Mesenchymal stem cell (in vitro differentiated cells and primary cell): Measurements from ENCODE around the gene CT47B1.
"Not testable (repeated sequence)": the region's sequence is repeated elsewhere in the genome, so short reads cannot be mapped to it uniquely, and the experiment has no call there.

Source experiments
- DNase-seq: peaks from one replicate; pipeline ENCODE4 v3.0.0-alpha.2; 2013
- H2AFZ ChIP-seq: one replicate; pipeline ENCODE4 v1.6.1; 2013; ENCODE audit warnings: low read depth, mild to moderate bottlenecking, control low read depth, inconsistent platforms, low read length, moderate library complexity
- H2AK5ac ChIP-seq: 2 replicates; pipeline ENCODE4 v1.6.1; 2013; ENCODE audit warnings: low read length, moderate library complexity, mild to moderate bottlenecking, inconsistent platforms; ENCODE audit not compliant: severe bottlenecking
- H2BK120ac ChIP-seq: one replicate; pipeline ENCODE4 v1.6.1; 2013; ENCODE audit warnings: low read depth, mild to moderate bottlenecking, inconsistent platforms, low read length, moderate library complexity
- H2BK12ac ChIP-seq, 2 experiments: one replicate each; pipeline ENCODE4 v1.6.1; 2013; ENCODE audit warnings: inconsistent platforms in 2 of 2, low read length in 2 of 2, mild to moderate bottlenecking in 2 of 2, moderate library complexity in 2 of 2, control low read depth in 1 of 2
- H2BK15ac ChIP-seq: one replicate; pipeline ENCODE4 v1.6.1; 2013; ENCODE audit warnings: mild to moderate bottlenecking, low read depth, inconsistent platforms; ENCODE audit not compliant: poor library complexity, severe bottlenecking
- H2BK5ac ChIP-seq: 2 replicates; pipeline ENCODE4 v1.6.1; 2013; ENCODE audit warnings: low read depth, mild to moderate bottlenecking, low read length, control low read depth, inconsistent platforms; ENCODE audit not compliant: poor library complexity, severe bottlenecking
- H3K14ac ChIP-seq, 2 experiments: one replicate each; pipeline ENCODE4 v1.6.1; 2013; ENCODE audit warnings: inconsistent platforms in 2 of 2, low read length in 2 of 2, control low read depth in 1 of 2, mild to moderate bottlenecking in 1 of 2, moderate library complexity in 1 of 2
- H3K18ac ChIP-seq, 2 experiments: one replicate each; pipeline ENCODE4 v1.6.1; 2013; ENCODE audit warnings: inconsistent platforms in 2 of 2, low read length in 2 of 2, control low read depth in 1 of 2, low read depth in 1 of 2, mild to moderate bottlenecking in 1 of 2
- H3K23ac ChIP-seq, 2 experiments: one replicate each; pipeline ENCODE4 v1.6.1; 2013; ENCODE audit warnings: inconsistent platforms in 2 of 2, low read length in 2 of 2, mild to moderate bottlenecking in 2 of 2, moderate library complexity in 2 of 2, control low read depth in 1 of 2
- H3K27ac ChIP-seq: 2 replicates; pipeline ENCODE4 v1.5.1; 2013; ENCODE audit warnings: mild to moderate bottlenecking, moderate library complexity, low read length, control low read depth, inconsistent platforms; ENCODE audit not compliant: poor library complexity, severe bottlenecking
- H3K27me3 ChIP-seq, 2 experiments: 2 replicates each; pipeline versions ENCODE4 v1.6.1 to v1.7.0; 2013; ENCODE audit warnings: low read length in 2 of 2, mild to moderate bottlenecking in 2 of 2, moderate library complexity in 2 of 2, control low read depth in 1 of 2, inconsistent platforms in 1 of 2; ENCODE audit not compliant: control insufficient read depth in 1 of 2, insufficient read depth in 1 of 2
- H3K36me3 ChIP-seq, 2 experiments: 2 replicates each; pipeline versions ENCODE4 v1.6.1 to v1.7.0; 2013; ENCODE audit warnings: low read length in 2 of 2, control low read depth in 1 of 2, inconsistent platforms in 1 of 2, low read depth in 1 of 2, mild to moderate bottlenecking in 1 of 2; ENCODE audit not compliant: insufficient read depth in 2 of 2, control insufficient read depth in 1 of 2
- H3K4ac ChIP-seq, 2 experiments: one replicate each; pipeline ENCODE4 v1.6.1; 2013; ENCODE audit warnings: inconsistent platforms in 2 of 2, low read length in 2 of 2, mild to moderate bottlenecking in 2 of 2, moderate library complexity in 2 of 2, control low read depth in 1 of 2, low read depth in 1 of 2
- H3K4me1 ChIP-seq: 2 replicates; pipeline ENCODE4 v1.6.1; 2013; ENCODE audit warnings: low read depth, low read length, control low read depth; ENCODE audit not compliant: control insufficient read depth, insufficient read depth
- H3K4me2 ChIP-seq: 2 replicates; pipeline ENCODE4 v1.6.1; 2013; ENCODE audit warnings: low read length, mild to moderate bottlenecking, inconsistent platforms; ENCODE audit not compliant: poor library complexity, severe bottlenecking
- H3K4me3 ChIP-seq, 2 experiments: 2 replicates each; pipeline versions ENCODE4 v1.5.1 to v1.7.0; 2013; ENCODE audit warnings: low read length in 2 of 2, mild to moderate bottlenecking in 2 of 2, control low read depth in 1 of 2, low read depth in 1 of 2; ENCODE audit not compliant: insufficient read depth in 1 of 2
- H3K79me1 ChIP-seq: replicated peaks from 2 replicates; pipeline ENCODE4 v1.6.1; 2013; ENCODE audit warnings: mild to moderate bottlenecking, control low read depth, low read length, inconsistent platforms; ENCODE audit not compliant: poor library complexity, severe bottlenecking
- H3K9ac ChIP-seq: 2 replicates; pipeline ENCODE4 v1.7.0; 2013; ENCODE audit warnings: mild to moderate bottlenecking, low read length, moderate library complexity
- H3K9me3 ChIP-seq: 2 replicates; pipeline ENCODE4 v1.7.0; 2013; ENCODE audit warnings: mild to moderate bottlenecking, low read length; ENCODE audit not compliant: control insufficient read depth
- H4K8ac ChIP-seq: one replicate; pipeline ENCODE4 v1.6.1; 2013; ENCODE audit warnings: inconsistent platforms, mild to moderate bottlenecking, low read length, moderate library complexity
- H4K91ac ChIP-seq: one replicate; pipeline ENCODE4 v1.6.1; 2013; ENCODE audit warnings: mild to moderate bottlenecking, low read length, inconsistent platforms
- WGBS: methylation state at CpG from one replicate; pipeline ENCODE4 v1.1.7; 2013; ENCODE audit warnings: mixed read lengths; 5-methylcytosine and 5-hydroxymethylcytosine counted together

Gene CT47B1

GRCh38 chrX:120839491-120839890, 36.2 kb downstream of the CT47B1 start:
- Histone ChIP-seq H3K23ac (no peak overlapping the region), H3K9ac (no peak overlapping the region), H2BK15ac (no peak overlapping the region), H2BK12ac (no peak overlapping the region), H4K91ac (no peak overlapping the region), H2BK5ac (no peak overlapping the region), H3K27ac (no peak overlapping the region), H3K4me1 (no peaks in the 10 kb centered on the region), H3K18ac (no peak overlapping the region), H3K9me3 (no peaks in the 10 kb centered on the region), H2AK5ac (no peak overlapping the region), H3K79me1 (no peaks in the 10 kb centered on the region), H3K36me3 (no peaks in the 10 kb centered on the region), H3K4me2 (no peak overlapping the region), H3K4me3 (no peak overlapping the region), H3K27me3 (no peaks in the 10 kb centered on the region), H2AFZ (no peak overlapping the region), H4K8ac (no peak overlapping the region), H3K14ac (no peak overlapping the region), H2BK120ac (no peak overlapping the region), H3K4ac (no peak overlapping the region)
- DNase-seq = no peak

GRCh38 chrX:120827213-120827612, 48.5 kb downstream of the CT47B1 start:
- not testable (repeated sequence) for H3K4ac ChIP-seq, H3K79me1 ChIP-seq, H4K91ac ChIP-seq, H3K18ac ChIP-seq, H3K23ac ChIP-seq, H3K9ac ChIP-seq, H2BK120ac ChIP-seq, H3K9me3 ChIP-seq, H3K27me3 ChIP-seq, H3K14ac ChIP-seq, H3K36me3 ChIP-seq, H4K8ac ChIP-seq, H2BK5ac ChIP-seq, H3K4me3 ChIP-seq, H3K27ac ChIP-seq, H2AK5ac ChIP-seq, H3K4me2 ChIP-seq, H2AFZ ChIP-seq, DNase-seq, H2BK12ac ChIP-seq, H2BK15ac ChIP-seq, H3K4me1 ChIP-seq
- no CpG with 5 or more reads among the region's 1 CpG for WGBS

- no peaks in the 10 kb centered on the region for H3K79me1 ChIP-seq
- no peak overlapping the region for H3K18ac ChIP-seq
- no peak for DNase-seq
- no peak overlapping the region for H3K23ac ChIP-seq
- H3K9me3 ChIP-seq = no peaks in the 10 kb centered on the region
- no peak overlapping the region for H3K4ac ChIP-seq
- no peak overlapping the region for H3K27ac ChIP-seq
- H3K4me3 ChIP-seq = no peak overlapping the region
- no peak overlapping the region for H2AFZ ChIP-seq
- H3K4me1 ChIP-seq = no peaks in the 10 kb centered on the region
- no peak overlapping the region for H2BK15ac ChIP-seq
- WGBS = 29% methylated on average over 1 of the region's 2 CpGs
- H3K4me2 ChIP-seq = no peak overlapping the region
- H4K8ac ChIP-seq = no peak overlapping the region
- H3K27me3 ChIP-seq = no peaks in the 10 kb centered on the region
- no peak overlapping the region for H2BK5ac ChIP-seq
- no peak overlapping the region for H3K14ac ChIP-seq
- no peak overlapping the region for H3K9ac ChIP-seq
- no peak overlapping the region for H2BK120ac ChIP-seq
- H4K91ac ChIP-seq = no peak overlapping the region
- no peak overlapping the region for H2BK12ac ChIP-seq
- no peaks in the 10 kb centered on the region for H3K36me3 ChIP-seq
- H2AK5ac ChIP-seq = no peak overlapping the region
These were observed 50.5 kb downstream of the CT47B1 start for GRCh38 chrX:120825146-120825545.

- Histone ChIP-seq H3K4me2 (no peak overlapping the region), H3K4me1 (no peaks in the 10 kb centered on the region), H2AK5ac (no peak overlapping the region), H3K27me3 (no peaks in the 10 kb centered on the region), H3K4me3 (no peak overlapping the region), H3K79me1 (no peaks in the 10 kb centered on the region), H2BK15ac (no peak overlapping the region), H2BK5ac (no peak overlapping the region), H3K18ac (no peak overlapping the region), H3K4ac (no peak overlapping the region), H2BK120ac (no peak overlapping the region), H3K14ac (no peak overlapping the region), H3K9ac (no peak overlapping the region), H3K36me3 (no peaks in the 10 kb centered on the region), H2AFZ (no peak overlapping the region), H3K27ac (no peak overlapping the region), H4K91ac (no peak overlapping the region), H3K9me3 (no peaks in the 10 kb centered on the region), H2BK12ac (no peak overlapping the region), H4K8ac (no peak overlapping the region), H3K23ac (no peak overlapping the region)
- no CpG with 5 or more reads among the region's 1 CpG for WGBS
- no peak for DNase-seq
These were observed 51.6 kb downstream of the CT47B1 start for GRCh38 chrX:120824021-120824420.
